H9 (cell line): ENCODE results near the gene VASN. TPM values are rescaled to one million over a fixed set of nuclear protein-coding genes. Genes with fewer than 3 reads are reported as not detected.

Source experiments
- DNase-seq: peaks from one replicate; pipeline ENCODE4 v3.0.0-alpha.2; 2017
- H2AFZ ChIP-seq: one replicate; pipeline ENCODE4 v1.6.1; 2013; ENCODE audit warnings: mild to moderate bottlenecking, low read length, control low read depth, moderate library complexity
- H2AK5ac ChIP-seq: 2 replicates; pipeline ENCODE4 v1.6.1; 2013; ENCODE audit warnings: low read length, control low read depth, mixed read lengths; ENCODE audit not compliant: insufficient read length
- H2BK120ac ChIP-seq: one replicate; pipeline ENCODE4 v1.6.1; 2013; ENCODE audit warnings: low read depth, mild to moderate bottlenecking, low read length, control low read depth, inconsistent platforms; ENCODE audit not compliant: poor library complexity, severe bottlenecking
- H2BK12ac ChIP-seq: 2 replicates; pipeline ENCODE4 v1.6.1; 2013; ENCODE audit warnings: low read length, control low read depth, mixed read lengths, low read depth; ENCODE audit not compliant: insufficient read length
- H2BK15ac ChIP-seq: 2 replicates; pipeline ENCODE4 v1.6.1; 2013; ENCODE audit warnings: low read depth, low read length, control low read depth
- H2BK20ac ChIP-seq: one replicate; pipeline ENCODE4 v1.6.1; 2013; ENCODE audit warnings: low read depth, mild to moderate bottlenecking, low read length, control low read depth, inconsistent platforms; ENCODE audit not compliant: poor library complexity, severe bottlenecking
- H2BK5ac ChIP-seq: 2 replicates; pipeline ENCODE4 v1.6.1; 2013; ENCODE audit warnings: low read length, control low read depth, mixed read lengths; ENCODE audit not compliant: insufficient read length
- H3K14ac ChIP-seq: 2 replicates; pipeline ENCODE4 v1.6.1; 2013; ENCODE audit warnings: low read length, control low read depth; ENCODE audit not compliant: insufficient read depth
- H3K18ac ChIP-seq: 2 replicates; pipeline ENCODE4 v1.6.1; 2013; ENCODE audit warnings: low read depth, mild to moderate bottlenecking, mixed read lengths, low read length, control low read depth; ENCODE audit not compliant: insufficient read length
- H3K23ac ChIP-seq: 2 replicates; pipeline ENCODE4 v1.6.1; 2013; ENCODE audit warnings: low read length, control low read depth, mixed read lengths, low read depth; ENCODE audit not compliant: insufficient read length
- H3K23me2 ChIP-seq: 2 replicates; pipeline ENCODE4 v1.6.1; 2013; ENCODE audit warnings: low read depth, mild to moderate bottlenecking, mixed read lengths, low read length, control low read depth; ENCODE audit not compliant: insufficient read length, poor library complexity, severe bottlenecking
- H3K27ac ChIP-seq: 2 replicates; pipeline ENCODE4 v1.5.1; 2013; ENCODE audit warnings: low read length, control low read depth, mixed read lengths, low read depth; ENCODE audit not compliant: insufficient read length
- H3K27me3 ChIP-seq: 2 replicates; pipeline ENCODE4 v1.6.1; 2013; ENCODE audit warnings: low read length, control low read depth, inconsistent platforms; ENCODE audit not compliant: insufficient read depth
- H3K4ac ChIP-seq: 2 replicates; pipeline ENCODE4 v1.6.1; 2013; ENCODE audit warnings: low read depth, mild to moderate bottlenecking, control low read depth, inconsistent platforms, low read length, moderate library complexity
- H3K4me1 ChIP-seq: 2 replicates; pipeline ENCODE4 v1.6.1; 2013; ENCODE audit warnings: low read length, control low read depth, inconsistent platforms; ENCODE audit not compliant: insufficient read depth
- H3K4me2 ChIP-seq: 2 replicates; pipeline ENCODE4 v1.6.1; 2013; ENCODE audit warnings: low read length, control low read depth, mixed read lengths; ENCODE audit not compliant: insufficient read length, insufficient read depth
- H3K56ac ChIP-seq: 2 replicates; pipeline ENCODE4 v1.6.1; 2013; ENCODE audit warnings: low read depth, mild to moderate bottlenecking, mixed read lengths, low read length, control low read depth; ENCODE audit not compliant: insufficient read length
- H3K79me1 ChIP-seq: 2 replicates; pipeline ENCODE4 v1.6.1; 2013; ENCODE audit warnings: low read depth, mild to moderate bottlenecking, moderate library complexity, low read length, control low read depth, inconsistent platforms; ENCODE audit not compliant: insufficient read depth, poor library complexity, severe bottlenecking
- H3K79me2 ChIP-seq: 2 replicates; pipeline ENCODE4 v1.6.1; 2013; ENCODE audit warnings: low read length, control low read depth, inconsistent platforms; ENCODE audit not compliant: insufficient read depth
- H3K9ac ChIP-seq: 2 replicates; pipeline ENCODE4 v1.6.1; 2013; ENCODE audit warnings: low read length, control low read depth, mixed read lengths; ENCODE audit not compliant: insufficient read length; ENCODE audit errors: extremely low read depth
- H3K9me3 ChIP-seq: one replicate; pipeline ENCODE4 v1.6.1; 2013; ENCODE audit warnings: low read depth, low read length, inconsistent platforms; ENCODE audit not compliant: control insufficient read depth
- H3T11ph ChIP-seq: one replicate; pipeline ENCODE4 v1.6.1; 2013; ENCODE audit warnings: mild to moderate bottlenecking, low read length, control low read depth, inconsistent platforms
- H4K20me1 ChIP-seq: one replicate; pipeline ENCODE4 v1.6.1; 2013; ENCODE audit not compliant: control insufficient read depth, insufficient read length, insufficient read depth
- H4K5ac ChIP-seq: 2 replicates; pipeline ENCODE4 v1.6.1; 2013; ENCODE audit warnings: low read depth, mild to moderate bottlenecking, mixed read lengths, low read length, control low read depth; ENCODE audit not compliant: insufficient read length
- H4K8ac ChIP-seq: replicated peaks from 2 replicates; pipeline ENCODE4 v1.6.1; 2013; ENCODE audit warnings: low read length, control low read depth, mixed read lengths, low read depth; ENCODE audit not compliant: insufficient read length
- H4K91ac ChIP-seq: 2 replicates; pipeline ENCODE4 v1.6.1; 2013; ENCODE audit warnings: low read depth, mild to moderate bottlenecking, moderate library complexity, mixed read lengths, low read length, control low read depth; ENCODE audit not compliant: insufficient read length
- H3K27ac Mint-ChIP-seq, 3 experiments: 2 replicates in 2 of 3; 3 replicates in 1 of 3; pipeline ENCODE4 v1.8.0; 2020 to 2021; ENCODE audit warnings: mixed read lengths in 3 of 3, mild to moderate bottlenecking in 1 of 3, moderate library complexity in 1 of 3
- H3K27me3 Mint-ChIP-seq: 2 replicates; pipeline ENCODE4 v1.8.0; 2021; ENCODE audit warnings: low read depth, mild to moderate bottlenecking, moderate library complexity, mixed read lengths
- H3K36me3 Mint-ChIP-seq, 3 experiments: 2 replicates in 2 of 3; 3 replicates in 1 of 3; pipeline ENCODE4 v1.8.0; 2020 to 2021; ENCODE audit warnings: low read depth in 3 of 3, mixed read lengths in 3 of 3; ENCODE audit not compliant: insufficient read depth in 1 of 3
- H3K4me1 Mint-ChIP-seq, 2 experiments: 2 replicates each; pipeline ENCODE4 v1.8.0; 2020; ENCODE audit warnings: mixed read lengths in 2 of 2
- H3K4me3 Mint-ChIP-seq, 2 experiments: 2 replicates in 1 of 2; 3 replicates in 1 of 2; pipeline ENCODE4 v1.8.0; 2020 to 2021; ENCODE audit warnings: mild to moderate bottlenecking in 2 of 2, mixed read lengths in 2 of 2, moderate library complexity in 1 of 2
- H3K9me3 Mint-ChIP-seq, 2 experiments: 2 replicates in 1 of 2; 3 replicates in 1 of 2; pipeline ENCODE4 v1.8.0; 2020; ENCODE audit warnings: mild to moderate bottlenecking in 2 of 2, mixed read lengths in 2 of 2, moderate library complexity in 1 of 2
- CTCF ChIP-seq: fragments of 200-600 bp; sonication (generic); conservative IDR thresholded peaks from 3 replicates; pipeline ENCODE4 v1.8.0; 2021; ENCODE audit warnings: antibody characterized with exemption, mild to moderate bottlenecking
- WGBS: extraction: QIAGEN DNeasy Blood & Tissue Kit; methylation state at CpG from one replicate; pipeline ENCODE4 v1.1.7; 2013; ENCODE audit warnings: missing lambda C conversion rate, low lambda C conversion rate, mixed read lengths; ENCODE audit not compliant: insufficient read length; ENCODE audit errors: extremely low coverage; 5-methylcytosine and 5-hydroxymethylcytosine counted together
- total RNA-seq: library from RNA; stranded (reverse); gene quantifications from 2 replicates; pipeline ENCODE4 v1.2.1, GENCODE V29; 2021

Gene VASN
- total RNA-seq, 1 experiment from 2014 or later, result 11.0 TPM

- no peak overlapping the region for H2BK5ac ChIP-seq
- H3K27ac Mint-ChIP-seq, result peak overlapping the region in 1 of 3 experiments; percentile 40; a peak in 1 of 7 replicates
- no peak overlapping the region for H2BK120ac ChIP-seq
- no CpG with 5 or more reads among the region's 7 CpGs for WGBS
- H4K20me1 ChIP-seq, result no peaks in the 10 kb centered on the region
- no peak overlapping the region for H2BK12ac ChIP-seq
- H3K9me3 ChIP-seq, result no peaks in the 10 kb centered on the region
- H3K18ac ChIP-seq, result no peak overlapping the region
- H3T11ph ChIP-seq, result no peak overlapping the region
- no peak overlapping the region for H3K27ac ChIP-seq
- H4K5ac ChIP-seq, result no peak overlapping the region
- peaks cover 4% of the 10 kb centered on the region for H3K23me2 ChIP-seq
- H3K4me2 ChIP-seq, result no peak overlapping the region
- H3K79me2 ChIP-seq, result no peaks in the 10 kb centered on the region
- no peaks in the 10 kb centered on the region; a peak in 1 of 5 replicates for H3K9me3 Mint-ChIP-seq
- H3K23ac ChIP-seq, result no peak overlapping the region
- no peak overlapping the region for H3K4ac ChIP-seq
- H3K27me3 ChIP-seq, result no peaks in the 10 kb centered on the region
- no peak overlapping the region for H3K4me3 Mint-ChIP-seq
- no peaks in the 10 kb centered on the region for H3K27me3 Mint-ChIP-seq
- DNase-seq, result no peak
- H4K8ac ChIP-seq, result no peak overlapping the region
- no peaks in the 10 kb centered on the region for H3K79me1 ChIP-seq
- H2AK5ac ChIP-seq, result no peak overlapping the region
- H2BK20ac ChIP-seq, result no peak overlapping the region
- H3K4me1 Mint-ChIP-seq, result peaks cover 1 to 4% of the 10 kb centered on the region in 2 experiments; a peak in 2 of 4 replicates
- no peak overlapping the region for H4K91ac ChIP-seq
- H3K4me1 ChIP-seq, result no peaks in the 10 kb centered on the region
- TF ChIP-seq CTCF, result no peak
- H3K9ac ChIP-seq, result no peak overlapping the region
- H2AFZ ChIP-seq, result no peak overlapping the region
- no peak overlapping the region for H2BK15ac ChIP-seq
- H3K14ac ChIP-seq, result no peak overlapping the region
- H3K56ac ChIP-seq, result no peak overlapping the region
- peaks cover 2 to 4% (median 2%) of the 10 kb centered on the region in 3 experiments; a peak in 2 of 7 replicates for H3K36me3 Mint-ChIP-seq
Observed at GRCh38 chr16:4356820-4357219, 14.8 kb upstream of the VASN start.
